Measurements from ENCODE around the gene SMCHD1.
A peak's percentile ranks its signal among the peaks of the same experiment; 100 is the strongest.
"Not testable (repeated sequence)": the region's sequence is repeated elsewhere in the genome, so short reads cannot be mapped to it uniquely, and the experiment has no call there.

SMCHD1 gene

GRCh38 chr18:2656237-2656980 lies 883 bp downstream of the SMCHD1 start:
- TF ChIP-seq, protein P1, sequence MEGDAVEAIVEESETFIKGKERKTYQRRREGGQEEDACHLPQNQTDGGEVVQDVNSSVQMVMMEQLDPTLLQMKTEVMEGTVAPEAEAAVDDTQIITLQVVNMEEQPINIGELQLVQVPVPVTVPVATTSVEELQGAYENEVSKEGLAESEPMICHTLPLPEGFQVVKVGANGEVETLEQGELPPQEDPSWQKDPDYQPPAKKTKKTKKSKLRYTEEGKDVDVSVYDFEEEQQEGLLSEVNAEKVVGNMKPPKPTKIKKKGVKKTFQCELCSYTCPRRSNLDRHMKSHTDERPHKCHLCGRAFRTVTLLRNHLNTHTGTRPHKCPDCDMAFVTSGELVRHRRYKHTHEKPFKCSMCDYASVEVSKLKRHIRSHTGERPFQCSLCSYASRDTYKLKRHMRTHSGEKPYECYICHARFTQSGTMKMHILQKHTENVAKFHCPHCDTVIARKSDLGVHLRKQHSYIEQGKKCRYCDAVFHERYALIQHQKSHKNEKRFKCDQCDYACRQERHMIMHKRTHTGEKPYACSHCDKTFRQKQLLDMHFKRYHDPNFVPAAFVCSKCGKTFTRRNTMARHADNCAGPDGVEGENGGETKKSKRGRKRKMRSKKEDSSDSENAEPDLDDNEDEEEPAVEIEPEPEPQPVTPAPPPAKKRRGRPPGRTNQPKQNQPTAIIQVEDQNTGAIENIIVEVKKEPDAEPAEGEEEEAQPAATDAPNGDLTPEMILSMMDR (IDR thresholded peaks at IDR 0.05) = no peak
- Histone ChIP-seq H3K27me3 (no peaks in the 10 kb centered on the region), H3K9me3 (no peaks in the 10 kb centered on the region), H3K36me3 (peaks cover 30% of the 10 kb centered on the region), H3K4me3 (ENCODE audit: low read depth in 1 of 2, low read length in 1 of 2) (peak overlapping the region; percentile 94 to 97), H3K27ac (peak overlapping the region; percentile 100), H3K4me1 (ENCODE audit: control insufficient read depth in 1 of 2, insufficient read depth in 1 of 2, low read depth in 1 of 2, low read length in 1 of 2) (peaks cover 68 to 69% of the 10 kb centered on the region in 2 experiments)

DNA sequence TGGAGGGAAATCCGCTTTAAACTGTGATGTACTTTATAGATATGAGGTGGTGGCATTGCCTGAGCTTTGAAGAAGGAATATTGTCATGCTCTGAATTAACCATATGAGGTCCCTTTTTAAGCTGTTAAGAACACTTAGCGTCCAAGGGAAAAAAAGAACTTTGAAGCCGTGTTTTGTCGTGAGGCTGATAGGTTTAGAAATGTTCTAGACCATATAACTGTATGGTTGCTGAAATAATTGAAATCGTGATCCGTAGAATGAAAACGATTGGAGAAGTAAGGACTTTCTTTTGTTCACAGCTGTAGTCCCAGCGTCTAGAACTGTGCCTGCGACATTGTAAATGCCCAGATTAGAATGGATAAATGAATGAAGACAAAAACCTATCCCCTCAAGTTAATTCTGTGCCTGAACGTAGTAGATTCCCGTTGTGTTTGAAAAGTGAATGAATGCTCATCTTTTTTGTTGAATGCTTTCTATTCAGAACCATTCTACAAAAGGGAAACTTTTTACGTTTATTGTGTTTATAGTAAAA lies 1.5 kb downstream of the SMCHD1 start:
- peak overlapping the region; percentile 100 for H3K27ac ChIP-seq
- H3K9me3 ChIP-seq = no peaks in the 10 kb centered on the region
- peaks cover 62 to 64% of the 10 kb centered on the region in 2 experiments for H3K4me1 ChIP-seq (ENCODE audit: control insufficient read depth in 1 of 2, insufficient read depth in 1 of 2, low read depth in 1 of 2, low read length in 1 of 2)
- H3K27me3 ChIP-seq = no peaks in the 10 kb centered on the region
- TF ChIP-seq, protein P1 (IDR thresholded peaks at IDR 0.05) = no peak
- H3K36me3 ChIP-seq = peaks cover 31% of the 10 kb centered on the region
- peak overlapping the region; percentile 94 to 97 for H3K4me3 ChIP-seq (ENCODE audit: low read depth in 1 of 2, low read length in 1 of 2)

- H3K27ac ChIP-seq = peak overlapping the region; percentile 100
- peak overlapping the region; percentile 94 to 97 for H3K4me3 ChIP-seq (ENCODE audit: low read depth in 1 of 2, low read length in 1 of 2)
- H3K36me3 ChIP-seq = peaks cover 31% of the 10 kb centered on the region
- H3K9me3 ChIP-seq = no peaks in the 10 kb centered on the region
- TF ChIP-seq, protein P1 (IDR thresholded peaks at IDR 0.05) = no peak
- peaks cover 55 to 63% of the 10 kb centered on the region in 2 experiments for H3K4me1 ChIP-seq (ENCODE audit: control insufficient read depth in 1 of 2, insufficient read depth in 1 of 2, low read depth in 1 of 2, low read length in 1 of 2)
- no peaks in the 10 kb centered on the region for H3K27me3 ChIP-seq
These were observed 2.4 kb downstream of the SMCHD1 start for GRCh38 chr18:2657788-2658458.

- H3K9me3 ChIP-seq, H3K27me3 ChIP-seq: not testable (repeated sequence)
- Histone ChIP-seq H3K4me1 (ENCODE audit: control insufficient read depth in 1 of 2, insufficient read depth in 1 of 2, low read depth in 1 of 2, low read length in 1 of 2) (peaks cover 56 to 70% of the 10 kb centered on the region in 2 experiments), H3K27ac (peak overlapping the region; percentile 34), H3K36me3 (peaks cover 54% of the 10 kb centered on the region), H3K4me3 (ENCODE audit: low read depth in 1 of 2, low read length in 1 of 2) (peak overlapping the region in 1 of 2 experiments; percentile 94)
These were observed 5.3 kb downstream of the SMCHD1 start for GRCh38 chr18:2660849-2661248.

DNA sequence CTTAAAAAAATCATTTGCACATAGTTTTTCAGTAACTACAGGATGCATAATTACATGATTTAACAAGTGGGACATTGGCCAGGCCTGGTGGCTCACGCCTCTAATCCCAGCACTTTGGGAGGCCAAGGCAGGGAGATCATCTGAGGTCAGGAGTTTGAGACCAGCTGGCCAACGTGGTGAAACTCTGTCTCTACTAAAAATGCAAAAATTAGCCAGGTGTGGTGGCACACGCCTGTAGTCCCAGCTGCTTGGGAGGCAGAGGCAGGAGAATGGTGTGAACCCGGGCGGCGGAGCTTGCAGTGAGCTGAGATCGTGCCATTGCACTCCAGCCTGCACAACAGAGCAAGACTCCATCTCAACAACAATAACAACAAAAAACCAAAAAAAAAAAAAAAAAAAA lies 6.8 kb downstream of the SMCHD1 start:
- H3K27me3 ChIP-seq, H3K27ac ChIP-seq, H3K9me3 ChIP-seq: not testable (repeated sequence)
- peak overlapping the region in 1 of 2 experiments; percentile 8 for H3K4me3 ChIP-seq (ENCODE audit: low read depth in 1 of 2, low read length in 1 of 2)
- H3K4me1 ChIP-seq (ENCODE audit: control insufficient read depth in 1 of 2, insufficient read depth in 1 of 2, low read depth in 1 of 2, low read length in 1 of 2) = peaks cover 59 to 80% of the 10 kb centered on the region in 2 experiments
- peaks cover 68% of the 10 kb centered on the region for H3K36me3 ChIP-seq

GRCh38 chr18:2662990-2663389 lies 7.5 kb downstream of the SMCHD1 start:
- TF ChIP-seq, protein P1 (IDR thresholded peaks at IDR 0.05) = no peak
- no peaks in the 10 kb centered on the region for H3K27me3 ChIP-seq
- peaks cover 72% of the 10 kb centered on the region for H3K36me3 ChIP-seq
- H3K4me1 ChIP-seq (ENCODE audit: control insufficient read depth in 1 of 2, insufficient read depth in 1 of 2, low read depth in 1 of 2, low read length in 1 of 2) = peaks cover 57 to 80% of the 10 kb centered on the region in 2 experiments
- peak overlapping the region in 1 of 2 experiments; percentile 8 for H3K4me3 ChIP-seq (ENCODE audit: low read depth in 1 of 2, low read length in 1 of 2)
- H3K27ac ChIP-seq = peak overlapping the region; percentile 54
- H3K9me3 ChIP-seq = no peaks in the 10 kb centered on the region

Measured in neutrophil (primary cell).